Mucosa of descending colon (tissue), 3 donors: Measurements from ENCODE around the gene PSMC1. TPM values are rescaled to one million over a fixed set of nuclear protein-coding genes. Genes with fewer than 3 reads are reported as not detected.

Experiments used
- ATAC-seq: fragments of 200-7000 bp; cut with Tn5 transposase; one replicate; pipeline ENCODE4 v1.9.1; 2020; ENCODE audit warnings: mild to moderate bottlenecking, moderate library complexity
- DNase-seq, 3 donors: peaks; one replicate each; pipeline ENCODE4 v3.0.0-alpha.2; 2020
- H3K36me3 ChIP-seq: fragments of 200-600 bp; one replicate; pipeline ENCODE4 v1.8.0; 2021; ENCODE audit warnings: low read depth, mild to moderate bottlenecking
- H3K4me1 ChIP-seq: fragments of 200-600 bp; one replicate; pipeline ENCODE4 v1.8.0; 2021; ENCODE audit warnings: low read depth, mild to moderate bottlenecking
- H3K4me3 ChIP-seq: fragments of 200-600 bp; one replicate; pipeline ENCODE4 v1.8.0; 2021; ENCODE audit warnings: mild to moderate bottlenecking
- H3K9me3 ChIP-seq: fragments of 200-600 bp; one replicate; pipeline ENCODE4 v1.8.0; 2021; ENCODE audit warnings: mild to moderate bottlenecking
- CTCF ChIP-seq: fragments of 200-600 bp; IDR thresholded peaks from one replicate; pipeline ENCODE4 v1.8.0; 2022; ENCODE audit warnings: antibody characterized with exemption, mild to moderate bottlenecking
- intact Hi-C, 2 donors: fragments of 100-400 bp; cut with DNase I in 1 of 2; cut with micrococcal nuclease in 1 of 2; formaldehyde crosslinking; loops; one replicate each; pipeline versions ENCODE4 v1.11.0 to v1.11.1; 2022; cut with DNase I, micrococcal nuclease
- total RNA-seq, 3 donors: library from RNA; stranded (reverse); fragmentation: NEBNext Ultra II Directional in 2 of 3; extraction: Animal tissue kit (Norgen Biotek cat#: 25700) in 2 of 3; gene quantifications; one replicate each; pipeline versions ENCODE4 v1.2.1 to v1.2.4, GENCODE V29; 2021 to 2023
- donor health status: DM: no; HTN: no; CAD: no; lungs with moderate emphysema.
- donor health status: DM: no; HTN: no; CAD: no.
- donor health status: DM: no; HTN: yes; CAD: no.

Gene PSMC1
- total RNA-seq, 3 donors from 2014 or later, result 70.2 to 79.6 (median 78.6) TPM

- TF ChIP-seq CTCF, result no peak
- DNase-seq (no peak), ATAC-seq (no peak)
- peak overlapping the region; percentile 90 for H3K4me3 ChIP-seq
- H3K9me3 ChIP-seq, result no peaks in the 10 kb centered on the region
- peaks cover 9% of the 10 kb centered on the region for H3K4me1 ChIP-seq
- H3K36me3 ChIP-seq, result peaks cover 9% of the 10 kb centered on the region
- intact Hi-C loops, result no loop called here
Observed at GRCh38 chr14:90255871-90256270, 482 bp upstream of the PSMC1 start.

DNA sequence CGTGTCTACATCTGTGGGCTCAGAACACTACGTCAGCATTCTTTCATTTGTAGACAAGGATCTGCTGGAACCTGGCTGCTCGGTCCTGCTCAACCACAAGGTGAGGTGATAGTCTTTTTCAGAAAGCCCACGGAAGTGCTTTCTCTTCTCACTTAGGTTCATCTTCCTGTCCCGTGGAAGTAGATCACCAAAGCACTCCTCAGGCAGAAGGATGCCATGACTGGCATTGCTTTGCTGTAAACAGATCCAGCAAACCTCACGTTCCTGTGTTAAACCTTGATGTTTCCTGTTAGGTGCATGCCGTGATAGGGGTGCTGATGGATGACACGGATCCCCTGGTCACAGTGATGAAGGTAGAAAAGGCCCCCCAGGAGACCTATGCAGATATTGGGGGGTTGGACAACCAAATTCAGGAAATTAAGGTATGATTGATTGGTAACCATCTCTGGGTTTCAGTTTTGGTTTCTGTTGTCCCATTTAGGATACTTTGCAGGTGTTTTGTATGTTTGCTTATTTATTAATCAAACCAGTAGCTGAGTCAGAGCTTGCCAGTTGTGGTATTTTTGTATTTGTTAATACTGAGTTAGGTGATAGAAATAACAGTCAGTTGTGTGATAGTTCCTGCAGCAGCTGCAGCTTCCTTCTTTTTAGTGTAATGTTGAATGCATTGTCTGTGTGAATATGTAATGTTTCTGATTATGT, 7.5 kb downstream of the PSMC1 start:
- Histone ChIP-seq H3K9me3 (no peaks in the 10 kb centered on the region), H3K4me1 (no peaks in the 10 kb centered on the region), H3K36me3 (peaks cover 17% of the 10 kb centered on the region), H3K4me3 (no peak overlapping the region)
- TF ChIP-seq CTCF, result no peak
- DNase-seq, result no peak
- intact Hi-C loops, result no loop called here
- ATAC-seq, result no peak

DNA sequence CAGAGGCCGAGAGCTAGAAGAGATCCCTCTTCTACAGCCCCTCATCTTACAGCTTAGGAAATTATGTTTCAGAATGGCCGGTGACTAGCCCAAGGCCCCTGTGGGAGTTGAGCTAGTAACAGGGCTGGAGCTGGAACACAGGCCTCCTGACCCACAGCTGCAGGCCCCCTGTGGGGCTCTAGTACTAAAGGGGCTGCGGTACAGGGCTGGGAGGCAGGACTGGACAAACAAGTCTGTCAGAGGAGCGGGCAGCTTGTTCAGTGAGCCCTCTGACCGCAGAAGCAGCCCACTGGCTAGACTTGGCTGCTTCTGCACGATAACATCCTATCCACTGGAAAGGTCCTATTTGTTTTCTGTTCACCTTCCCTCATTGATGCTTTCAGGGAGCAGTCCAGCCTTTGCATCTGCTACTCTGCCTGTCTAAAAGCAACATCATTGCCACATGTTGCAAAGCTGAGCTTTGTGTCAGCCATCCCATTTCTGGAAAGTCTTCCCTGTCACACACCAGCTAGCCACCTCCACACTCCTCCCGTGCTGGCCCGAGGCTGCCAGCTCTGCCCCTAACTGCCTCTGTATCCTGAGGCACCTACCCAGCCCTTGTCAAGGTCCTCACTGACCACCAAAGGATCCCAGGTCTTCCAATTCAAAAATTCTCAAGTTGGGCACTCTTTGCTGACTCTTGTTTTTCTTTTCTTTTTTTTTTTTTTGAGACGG, 10.2 kb downstream of the PSMC1 start:
- H3K9me3 ChIP-seq, result no peaks in the 10 kb centered on the region
- DNase-seq (no peak), ATAC-seq (no peak)
- intact Hi-C loops, result no loop called here
- peaks cover 12% of the 10 kb centered on the region for H3K36me3 ChIP-seq
- TF ChIP-seq CTCF, result no peak
- H3K4me1 ChIP-seq, result no peaks in the 10 kb centered on the region
- no peak overlapping the region for H3K4me3 ChIP-seq

DNA sequence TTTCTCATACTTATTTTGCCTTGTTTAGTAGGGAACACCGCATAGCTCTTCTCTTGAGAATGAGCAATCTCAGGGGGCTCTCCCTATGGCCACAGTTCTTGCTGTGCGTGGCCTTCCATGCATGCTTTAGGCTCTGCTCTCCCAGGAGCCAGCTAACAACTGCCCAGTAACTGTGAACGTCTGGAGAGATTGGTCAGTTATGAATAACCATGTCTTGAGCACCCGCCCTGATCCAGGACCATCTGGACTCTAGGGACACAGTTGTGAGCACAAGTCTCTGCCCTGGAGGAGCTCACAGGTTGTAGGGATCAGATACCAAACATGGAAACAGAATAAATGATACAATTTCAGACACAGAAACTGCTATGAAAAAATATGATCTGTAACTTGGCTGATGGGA, 12.1 kb downstream of the PSMC1 start:
- no peaks in the 10 kb centered on the region for H3K4me1 ChIP-seq
- ATAC-seq (no peak), DNase-seq (no peak)
- TF ChIP-seq CTCF, result no peak
- intact Hi-C loops, result no loop called here
- H3K36me3 ChIP-seq, result peaks cover 17% of the 10 kb centered on the region
- no peaks in the 10 kb centered on the region for H3K9me3 ChIP-seq
- H3K4me3 ChIP-seq, result no peak overlapping the region

GRCh38 chr14:90272523-90272922, 16.2 kb downstream of the PSMC1 start:
- H3K9me3 ChIP-seq, result no peaks in the 10 kb centered on the region
- no peaks in the 10 kb centered on the region for H3K4me1 ChIP-seq
- DNase-seq (no peak), ATAC-seq (peak; percentile 37)
- TF ChIP-seq CTCF, result no peak
- H3K36me3 ChIP-seq, result peaks cover 10% of the 10 kb centered on the region
- intact Hi-C loops, result no loop called here
- no peak overlapping the region for H3K4me3 ChIP-seq
